Measurements from ENCODE around the gene CDC45.

The CDC45 gene

DNA sequence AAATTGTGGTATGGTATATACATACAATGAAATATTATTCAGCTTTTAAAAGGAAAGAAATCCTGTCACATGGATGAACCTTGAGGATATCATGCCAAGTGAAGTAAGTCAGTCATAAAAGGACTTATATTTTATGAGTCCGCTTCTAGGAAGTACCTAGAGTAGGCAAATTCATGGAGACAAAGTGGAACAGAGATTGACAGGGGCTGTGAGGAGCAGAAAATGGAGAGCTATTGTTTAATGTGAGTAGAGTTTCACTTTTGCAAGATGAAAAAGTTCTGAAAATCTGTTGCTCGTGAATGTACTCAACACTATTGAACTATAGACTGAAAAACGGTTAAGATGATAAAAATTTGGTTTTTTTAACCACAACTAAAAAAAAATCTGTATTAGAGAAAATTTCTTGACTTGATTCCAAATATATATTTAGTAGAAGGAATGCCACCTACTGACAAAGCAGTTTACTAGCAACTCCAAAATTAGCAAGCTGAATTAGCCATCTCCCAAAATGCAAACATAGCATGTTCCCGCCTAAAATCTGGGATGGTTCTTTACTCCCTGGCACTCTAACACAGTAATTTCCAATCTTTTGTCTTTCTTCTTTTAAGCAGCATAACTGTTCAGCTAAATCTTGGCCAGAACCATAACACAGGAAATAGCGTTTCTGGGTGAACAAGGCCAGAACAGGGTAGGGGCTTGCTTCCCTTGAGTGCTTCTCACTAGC, 2.2 kb upstream of the CDC45 start:
- in situ Hi-C loops (cut with HindIII; ENCODE audit: low sequenced_read_pairs), result no loop called here

DNA sequence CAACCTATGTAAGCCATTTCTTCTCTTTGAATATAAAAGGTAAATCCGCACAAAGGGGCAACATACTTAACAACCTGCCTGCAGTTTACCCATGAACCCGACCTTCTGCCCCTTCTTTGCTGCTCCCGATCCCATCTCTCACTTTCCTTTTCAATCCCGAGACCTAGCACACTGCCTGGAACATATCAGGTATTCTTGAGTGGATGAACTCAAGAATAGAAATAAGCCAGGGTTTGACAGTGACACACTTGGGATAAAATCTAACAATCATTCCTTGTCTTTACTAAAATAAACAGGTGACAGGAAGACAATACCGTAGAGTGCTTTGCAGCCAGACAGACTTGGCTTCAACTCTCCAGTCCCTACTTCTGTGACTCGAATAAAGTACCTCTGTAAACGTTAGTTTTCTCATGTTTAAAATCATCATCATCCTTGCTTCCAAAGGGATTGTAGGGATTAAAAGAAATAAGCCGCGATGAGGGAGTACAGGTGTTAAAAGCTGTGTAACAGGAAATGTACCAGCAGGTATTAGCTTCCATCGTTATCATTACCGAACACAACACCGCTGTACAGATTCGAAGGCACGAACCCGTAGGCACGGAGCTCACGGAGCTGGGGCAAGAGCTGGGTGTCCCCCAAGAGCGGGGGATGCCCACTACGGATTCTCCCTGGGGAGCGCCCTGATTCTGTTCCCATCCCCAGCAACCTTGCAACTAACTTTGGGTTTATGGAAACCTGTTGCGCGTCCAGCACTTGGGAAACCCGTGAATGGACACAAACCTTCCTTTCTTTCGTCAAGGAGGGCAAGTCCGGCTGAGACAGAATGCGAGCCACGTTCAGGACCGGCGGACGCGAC, 1.4 kb upstream of the CDC45 start:
- in situ Hi-C loops (cut with HindIII; ENCODE audit: low sequenced_read_pairs), result no loop called here
- TF ChIP-seq, protein P1, sequence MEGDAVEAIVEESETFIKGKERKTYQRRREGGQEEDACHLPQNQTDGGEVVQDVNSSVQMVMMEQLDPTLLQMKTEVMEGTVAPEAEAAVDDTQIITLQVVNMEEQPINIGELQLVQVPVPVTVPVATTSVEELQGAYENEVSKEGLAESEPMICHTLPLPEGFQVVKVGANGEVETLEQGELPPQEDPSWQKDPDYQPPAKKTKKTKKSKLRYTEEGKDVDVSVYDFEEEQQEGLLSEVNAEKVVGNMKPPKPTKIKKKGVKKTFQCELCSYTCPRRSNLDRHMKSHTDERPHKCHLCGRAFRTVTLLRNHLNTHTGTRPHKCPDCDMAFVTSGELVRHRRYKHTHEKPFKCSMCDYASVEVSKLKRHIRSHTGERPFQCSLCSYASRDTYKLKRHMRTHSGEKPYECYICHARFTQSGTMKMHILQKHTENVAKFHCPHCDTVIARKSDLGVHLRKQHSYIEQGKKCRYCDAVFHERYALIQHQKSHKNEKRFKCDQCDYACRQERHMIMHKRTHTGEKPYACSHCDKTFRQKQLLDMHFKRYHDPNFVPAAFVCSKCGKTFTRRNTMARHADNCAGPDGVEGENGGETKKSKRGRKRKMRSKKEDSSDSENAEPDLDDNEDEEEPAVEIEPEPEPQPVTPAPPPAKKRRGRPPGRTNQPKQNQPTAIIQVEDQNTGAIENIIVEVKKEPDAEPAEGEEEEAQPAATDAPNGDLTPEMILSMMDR (IDR thresholded peaks at IDR 0.05; ENCODE audit: low read depth, low read length), result no peak
- peak overlapping the region; percentile 94 for H3K4me3 ChIP-seq (ENCODE audit: low read depth, low read length)
- peak; percentile 12 for DNase-seq (ENCODE audit: low read depth, low spot score)

More for the DNA sequence above, 2.2 kb upstream of the CDC45 start:
- H3K4me3 ChIP-seq (ENCODE audit: low read depth, low read length), result peak overlapping the region; percentile 94
- TF ChIP-seq, protein P1 (IDR thresholded peaks at IDR 0.05; ENCODE audit: low read depth, low read length), result peak; percentile 17
- DNase-seq (ENCODE audit: low read depth, low spot score), result peak; percentile 21

DNA sequence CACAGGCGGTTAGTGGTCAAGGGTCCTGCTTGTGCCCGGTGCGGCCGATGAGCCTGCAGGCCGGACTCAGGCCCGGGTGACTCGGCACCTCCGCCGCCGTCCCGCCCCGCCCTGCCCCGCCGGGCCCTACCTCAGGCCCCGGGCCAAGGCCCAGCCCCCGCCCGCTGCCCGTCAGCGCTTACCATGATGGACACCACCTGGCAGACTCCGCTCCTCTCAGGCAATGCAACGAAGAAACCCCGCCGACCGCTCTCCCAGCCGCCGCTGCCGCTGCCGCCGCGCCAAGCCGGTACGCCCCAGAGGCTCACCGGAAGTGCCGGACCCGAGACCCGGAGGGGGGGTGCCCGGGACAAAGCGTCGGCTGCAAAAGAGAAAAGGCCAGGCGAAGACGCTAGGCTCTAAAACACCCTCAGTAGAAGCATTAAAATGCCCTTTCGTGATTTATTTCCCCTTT, 792 bp upstream of the CDC45 start, which contains the start of gene UFD1:
Gene UFD1, minus strand, starts transcription at position 293 of the 454 bp plus-strand sequence. Its CDS starts 108 bp downstream, at position 185.
- peak within 1 kb of the TSS; percentile 94 for H3K4me3 ChIP-seq (ENCODE audit: low read depth, low read length)
- DNase-seq (ENCODE audit: low read depth, low spot score), result no peak
- TF ChIP-seq, protein P1 (IDR thresholded peaks at IDR 0.05; ENCODE audit: low read depth, low read length), result no peak
- in situ Hi-C loops (cut with HindIII; ENCODE audit: low sequenced_read_pairs), result no loop called here

DNA sequence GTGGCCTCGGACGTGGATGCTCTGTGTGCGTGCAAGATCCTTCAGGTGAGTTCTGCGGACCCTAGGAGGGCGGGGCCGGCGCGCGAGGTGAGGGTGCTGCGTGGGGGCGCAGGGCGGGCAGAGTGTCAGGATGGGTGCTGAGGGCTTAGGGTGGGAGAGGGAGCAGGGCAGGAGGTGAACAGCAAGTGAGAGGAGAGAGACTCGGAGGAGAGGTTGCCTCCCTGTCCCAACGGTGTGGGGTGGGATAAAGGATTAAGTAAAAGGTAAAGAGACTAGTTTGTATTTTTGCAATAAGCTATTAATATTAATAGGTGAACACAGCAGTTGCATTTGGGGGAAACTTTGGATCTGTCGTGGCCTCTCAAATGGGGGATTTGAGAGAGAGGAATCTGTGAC, 451 bp downstream of the CDC45 start:
- TF ChIP-seq, protein P1 (IDR thresholded peaks at IDR 0.05; ENCODE audit: low read depth, low read length), result no peak
- in situ Hi-C loops (cut with HindIII; ENCODE audit: low sequenced_read_pairs), result no loop called here
- H3K4me3 ChIP-seq (ENCODE audit: low read depth, low read length), result peak overlapping the region; percentile 94
- DNase-seq (ENCODE audit: low read depth, low spot score), result no peak

DNA sequence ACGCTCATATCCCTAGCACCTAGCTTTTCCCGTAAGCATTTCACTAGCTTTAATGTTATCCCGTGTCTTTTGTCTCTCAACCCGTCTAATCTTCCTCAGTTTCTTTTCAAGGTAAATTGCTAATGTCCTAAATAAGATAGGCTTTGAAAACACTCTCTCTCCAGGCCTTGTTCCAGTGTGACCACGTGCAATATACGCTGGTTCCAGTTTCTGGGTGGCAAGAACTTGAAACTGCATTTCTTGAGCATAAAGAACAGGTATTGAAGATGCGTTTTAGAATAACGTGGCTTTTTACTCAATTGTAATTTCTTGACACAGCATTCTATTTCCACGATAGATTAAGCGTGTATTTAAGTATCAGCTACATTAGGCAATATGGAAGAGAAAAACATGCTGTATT, 1.1 kb downstream of the CDC45 start:
- peak overlapping the region; percentile 94 for H3K4me3 ChIP-seq (ENCODE audit: low read depth, low read length)
- no peak for DNase-seq (ENCODE audit: low read depth, low spot score)
- TF ChIP-seq, protein P1 (IDR thresholded peaks at IDR 0.05; ENCODE audit: low read depth, low read length), result no peak
- in situ Hi-C loops (cut with HindIII; ENCODE audit: low sequenced_read_pairs), result no loop called here

DNA sequence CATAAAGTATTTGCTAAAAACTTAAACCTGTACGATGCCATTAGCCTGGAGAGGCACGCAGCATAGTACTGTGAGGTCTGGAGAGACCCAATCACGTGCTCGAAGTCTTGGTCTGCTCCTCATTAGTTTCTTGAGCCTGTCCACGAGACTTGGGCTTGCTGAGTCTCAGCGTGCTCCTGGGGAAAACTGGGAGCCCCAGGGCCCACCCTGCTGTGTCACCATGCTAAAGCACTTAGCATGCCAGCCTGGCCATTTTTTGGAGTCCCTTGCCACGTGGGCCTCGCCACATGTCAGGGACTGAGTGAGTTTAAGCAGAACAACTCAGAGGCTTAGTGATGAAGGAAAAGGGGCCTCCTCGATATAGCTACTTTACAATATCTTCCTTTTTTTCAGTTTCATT, 2.6 kb downstream of the CDC45 start:
- in situ Hi-C loops (cut with HindIII; ENCODE audit: low sequenced_read_pairs), result no loop called here
- TF ChIP-seq, protein P1 (IDR thresholded peaks at IDR 0.05; ENCODE audit: low read depth, low read length), result no peak

More for the DNA sequence above, 2.6 kb downstream of the CDC45 start:
- no peak overlapping the region for H3K4me3 ChIP-seq (ENCODE audit: low read depth, low read length)
- DNase-seq (ENCODE audit: low read depth, low spot score), result no peak

All from astrocyte of the spinal cord (primary cell).